ENCODE results near the gene CYTH3.
"Not testable (repeated sequence)": the region's sequence is repeated elsewhere in the genome, so short reads cannot be mapped to it uniquely, and the experiment has no call there.

CYTH3 gene

DNA sequence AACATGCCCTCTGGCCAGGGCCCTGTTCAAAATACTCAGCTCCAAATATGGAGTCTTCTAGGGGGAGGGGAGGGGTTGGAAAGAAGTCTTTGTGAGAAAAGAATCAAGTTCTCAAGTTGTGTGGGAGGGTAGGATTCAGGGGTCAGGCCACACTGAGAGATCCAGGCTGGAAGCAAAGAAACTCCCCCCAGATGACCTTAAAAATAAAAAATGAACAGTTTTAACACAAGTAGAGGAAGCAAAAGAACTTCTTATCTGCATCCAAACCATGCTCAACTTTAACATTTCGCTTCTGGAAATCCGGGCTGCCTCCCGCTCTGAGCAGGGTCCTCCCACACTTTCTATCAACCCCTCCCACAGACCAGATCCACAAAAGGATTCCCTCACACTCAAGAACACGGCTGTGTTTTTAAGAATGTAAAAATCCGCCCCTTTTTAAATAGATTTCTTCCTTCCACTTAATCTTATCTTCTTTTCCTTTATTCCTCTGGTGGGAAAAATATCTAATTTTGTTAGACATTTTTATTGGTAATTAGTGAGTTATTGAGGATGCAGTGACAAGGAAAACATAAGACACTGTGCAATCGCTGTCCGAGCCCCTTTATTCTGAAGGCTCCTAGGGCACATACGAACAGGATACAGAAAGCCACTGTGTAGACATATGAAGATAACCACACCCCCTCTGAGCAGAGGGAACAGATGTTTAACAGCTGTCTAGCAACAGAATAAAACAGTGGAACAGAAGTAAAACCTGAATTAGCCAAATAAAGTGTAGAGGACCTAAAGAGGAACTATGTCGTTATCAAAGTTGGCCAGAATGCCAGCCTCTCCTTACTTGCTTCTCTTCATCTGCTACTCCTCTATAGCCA lies 43.8 kb downstream of the CYTH3 start:
- peak; percentile 89 for DNase-seq

DNA sequence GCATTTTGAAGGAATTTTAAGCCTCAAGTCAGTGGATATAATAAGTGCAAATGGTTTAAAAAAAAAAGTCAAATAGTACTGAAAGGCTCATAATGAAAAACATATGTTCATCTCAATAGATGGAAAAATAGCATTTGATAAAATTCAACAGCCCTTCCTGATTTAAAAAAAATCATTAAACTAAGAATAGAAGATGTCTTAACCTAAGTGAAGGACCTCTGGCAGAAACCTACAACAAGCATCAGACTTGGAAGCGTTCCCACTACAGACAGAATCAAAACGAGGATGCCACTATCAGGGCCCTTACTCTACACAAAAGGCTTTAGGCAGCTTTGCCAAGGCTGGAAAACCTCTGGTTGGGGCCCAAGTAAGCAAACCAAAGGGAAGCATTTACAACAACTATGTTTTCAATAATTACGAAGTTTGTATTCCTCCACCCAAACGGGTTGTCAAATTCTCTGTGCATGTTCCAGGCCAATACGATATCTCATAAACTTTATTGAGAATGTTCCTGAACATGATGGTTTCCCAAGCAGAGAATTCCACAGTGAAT lies 45.1 kb downstream of the CYTH3 start:
- no peak for DNase-seq

DNA sequence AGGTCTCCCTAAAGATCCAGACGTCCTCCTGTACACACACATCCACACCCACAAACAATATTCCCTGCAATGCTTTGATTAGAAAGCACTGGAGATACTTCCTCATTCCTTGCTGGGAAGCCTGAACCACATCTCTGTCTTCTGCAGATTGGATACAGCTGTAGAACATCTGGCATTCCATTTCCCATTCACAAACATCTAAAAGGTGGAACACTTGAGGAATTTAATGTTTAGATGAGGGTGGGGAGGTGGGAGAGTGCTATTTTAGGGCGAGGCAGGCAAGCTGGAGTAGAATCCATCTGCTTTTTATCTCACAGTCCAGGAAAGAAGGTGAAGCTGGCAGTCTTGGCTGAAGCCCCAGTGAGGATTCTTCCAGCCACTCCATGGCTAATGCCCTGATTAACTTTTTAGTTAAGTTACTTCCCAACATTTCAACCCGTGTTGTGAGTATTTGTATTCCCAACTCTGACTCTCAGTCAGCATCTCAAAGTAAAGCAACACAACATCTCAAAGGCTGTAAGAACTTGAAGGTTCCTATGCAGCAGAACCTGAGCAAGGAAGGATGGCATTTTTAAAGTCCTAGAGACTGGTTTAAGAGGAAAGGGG lies 46.1 kb downstream of the CYTH3 start:
- DNase-seq, result no peak

DNA sequence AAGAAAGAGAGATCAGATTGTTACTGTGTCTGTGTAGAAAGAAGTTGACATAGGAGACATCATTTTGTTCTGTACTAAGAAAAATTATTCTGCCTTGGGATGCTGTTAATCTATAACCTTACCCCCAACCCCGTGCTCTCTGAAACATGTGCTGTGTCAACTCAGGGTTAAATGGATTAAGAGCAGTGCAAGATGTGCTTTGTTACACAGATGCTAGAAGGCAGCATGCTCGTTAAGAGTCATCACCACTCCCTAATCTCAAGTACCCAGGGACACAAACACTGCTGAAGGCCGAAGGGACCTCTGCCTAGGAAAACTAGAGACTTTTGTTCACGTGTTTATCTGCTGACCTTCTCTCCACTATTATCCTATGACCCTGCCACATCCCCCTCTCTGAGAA lies 49.0 kb downstream of the CYTH3 start:
- not testable (repeated sequence) for DNase-seq

DNA sequence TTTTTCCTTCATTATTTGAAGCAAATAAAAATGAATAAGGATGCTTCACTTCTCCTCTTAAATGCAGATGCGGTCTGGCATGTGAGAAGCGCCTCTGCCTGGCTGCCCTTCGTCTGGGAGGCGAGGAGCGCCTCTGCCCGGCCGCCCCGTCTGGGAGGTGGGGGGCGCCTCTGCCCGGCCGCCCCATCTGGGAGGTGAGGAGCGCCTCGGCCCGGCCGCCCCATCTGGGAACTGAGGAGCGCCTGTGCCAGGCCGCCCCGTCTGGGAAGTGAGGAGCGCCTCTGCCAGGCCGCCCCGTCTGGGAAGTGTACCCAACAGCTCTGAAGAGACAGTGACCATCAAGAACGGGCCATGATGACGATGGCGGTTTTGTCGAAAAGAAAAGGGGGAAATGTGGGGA lies 49.4 kb downstream of the CYTH3 start:
- DNase-seq, result not testable (repeated sequence)

DNA sequence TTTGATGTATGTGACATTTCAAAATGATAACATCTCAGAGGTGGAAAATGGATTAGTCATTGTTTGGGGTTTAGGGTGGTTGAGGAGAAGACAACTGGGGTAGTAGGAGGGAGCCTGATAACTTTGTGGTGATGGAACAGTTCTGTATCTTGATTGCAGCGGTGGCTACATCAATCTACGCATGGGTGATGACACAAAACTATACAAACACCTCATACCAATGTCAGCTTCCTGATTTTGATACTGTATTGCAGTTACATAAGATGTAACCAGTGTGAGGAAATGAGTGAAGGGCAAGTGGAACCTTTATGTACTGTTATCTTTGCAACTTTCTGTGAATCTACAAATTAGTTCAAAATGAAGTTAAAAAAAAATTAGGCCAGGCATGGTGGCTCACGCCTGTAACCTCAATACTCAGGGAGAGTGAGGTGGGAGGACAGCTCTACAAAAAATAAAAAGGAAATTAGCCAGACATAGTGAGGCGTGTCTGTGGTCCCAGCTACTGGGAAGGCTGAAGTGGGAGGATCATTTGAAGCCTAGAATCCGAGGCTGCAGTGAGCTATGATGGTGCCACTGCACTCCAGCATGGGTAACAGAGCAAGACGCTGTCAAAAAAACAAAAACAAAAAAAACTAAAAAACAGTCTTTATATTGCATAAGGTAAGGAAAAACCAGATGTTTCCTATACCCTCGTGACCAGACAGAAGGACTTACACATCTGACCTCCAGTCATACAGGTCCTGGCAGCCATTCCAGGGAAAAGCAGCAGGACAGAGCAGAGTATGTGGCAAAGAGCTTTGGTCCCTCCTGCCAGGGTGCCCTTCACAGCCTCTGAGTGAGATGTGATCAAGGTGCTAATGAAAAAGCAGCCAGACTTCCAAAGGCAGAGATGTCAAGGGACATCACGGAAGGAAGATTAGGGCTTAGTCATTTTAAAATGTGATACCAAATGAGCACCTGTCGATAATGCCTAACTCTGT lies 50.8 kb downstream of the CYTH3 start:
- peak; percentile 87 for DNase-seq

DNA sequence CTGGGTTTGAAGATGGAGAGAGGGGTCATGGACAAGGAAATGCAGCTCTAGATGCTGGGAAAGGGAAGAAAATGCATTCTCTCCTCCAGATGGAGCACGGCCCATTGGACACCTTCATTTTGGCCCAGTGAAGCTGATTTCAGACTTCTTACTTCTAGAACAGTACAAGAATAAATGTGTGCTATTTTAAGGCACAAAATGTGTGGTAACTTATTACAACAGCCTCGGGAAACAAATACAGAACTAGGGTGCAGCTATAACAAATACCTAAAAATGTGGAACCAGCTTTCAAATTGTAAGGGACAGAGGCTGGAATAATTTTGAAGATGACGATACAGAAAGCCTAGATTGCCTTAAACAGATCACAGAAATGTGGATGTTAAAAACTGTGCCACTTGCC lies 54.1 kb downstream of the CYTH3 start:
- peak; percentile 70 for DNase-seq

DNA sequence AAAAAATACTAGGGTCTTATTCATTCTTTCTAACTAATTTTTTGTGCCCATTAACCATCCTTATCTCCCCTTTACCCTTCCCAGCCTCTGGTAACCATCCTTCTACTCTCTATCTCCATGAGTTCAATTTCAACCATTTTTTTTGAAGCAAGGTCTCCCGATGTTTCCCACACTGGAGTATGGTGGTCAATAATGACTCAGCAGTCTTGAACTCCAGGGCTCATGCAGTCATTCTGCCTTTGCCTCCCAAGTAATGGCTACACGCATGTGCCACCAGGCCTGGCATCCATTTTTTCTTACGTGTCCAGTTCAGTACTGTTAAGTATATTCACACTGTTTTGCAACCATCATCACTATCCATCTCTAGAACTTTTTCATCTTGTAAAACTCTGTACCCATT lies 60.4 kb downstream of the CYTH3 start:
- DNase-seq, result no peak

DNA sequence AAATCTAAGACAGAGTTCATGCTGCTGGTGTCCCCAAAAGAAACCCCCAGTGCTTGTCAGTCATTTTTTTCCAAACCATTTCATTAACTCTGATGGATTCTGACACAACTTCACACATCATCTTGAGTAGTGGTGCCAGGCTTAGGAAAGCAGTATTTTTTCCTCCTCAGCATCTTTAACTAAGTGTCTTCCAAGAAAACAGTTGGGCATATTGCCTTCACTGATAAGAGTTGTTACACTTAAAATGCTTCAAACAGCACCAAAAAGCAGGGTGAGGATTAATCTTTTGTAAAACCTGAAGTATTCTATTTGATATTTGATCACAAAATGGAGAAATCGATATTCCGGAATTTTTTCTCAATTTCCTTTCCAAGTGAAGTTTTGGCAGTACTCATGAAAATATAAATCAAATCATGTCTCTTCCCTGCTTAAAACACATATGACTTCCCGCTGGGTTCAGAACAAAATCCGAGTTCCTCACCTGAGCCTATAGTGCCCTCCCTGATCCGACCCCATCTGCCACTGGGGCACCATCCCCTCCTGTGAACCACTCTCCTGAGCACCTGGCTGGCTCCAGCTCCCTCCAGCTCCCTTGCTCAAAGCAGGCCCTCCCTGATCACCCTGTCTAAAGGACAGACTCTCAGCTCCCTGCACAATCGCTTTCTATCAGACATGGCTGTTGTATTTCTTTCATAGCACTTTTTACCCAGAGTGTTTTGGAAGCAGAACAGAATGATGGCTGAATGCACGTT lies 61.6 kb downstream of the CYTH3 start:
- DNase-seq, result no peak

DNA sequence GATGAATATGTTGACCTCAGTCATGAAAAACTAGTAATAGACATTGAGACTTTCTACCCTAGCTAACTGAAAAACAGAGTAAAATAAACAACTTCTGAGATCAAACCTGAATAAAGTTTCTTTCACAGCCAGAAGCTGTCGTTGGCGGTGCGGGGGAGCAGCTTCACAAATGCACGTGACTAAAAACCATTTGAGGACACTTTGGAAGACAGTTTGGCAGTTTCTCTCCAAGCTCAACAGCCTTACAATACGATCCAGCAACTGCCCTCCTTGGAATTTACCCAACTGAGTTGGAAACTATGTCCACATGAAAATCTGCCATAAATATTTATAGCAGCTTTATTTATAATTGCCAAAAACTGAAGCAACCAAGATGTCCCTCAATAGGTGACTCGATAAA lies 63.1 kb downstream of the CYTH3 start:
- DNase-seq, result no peak

DNA sequence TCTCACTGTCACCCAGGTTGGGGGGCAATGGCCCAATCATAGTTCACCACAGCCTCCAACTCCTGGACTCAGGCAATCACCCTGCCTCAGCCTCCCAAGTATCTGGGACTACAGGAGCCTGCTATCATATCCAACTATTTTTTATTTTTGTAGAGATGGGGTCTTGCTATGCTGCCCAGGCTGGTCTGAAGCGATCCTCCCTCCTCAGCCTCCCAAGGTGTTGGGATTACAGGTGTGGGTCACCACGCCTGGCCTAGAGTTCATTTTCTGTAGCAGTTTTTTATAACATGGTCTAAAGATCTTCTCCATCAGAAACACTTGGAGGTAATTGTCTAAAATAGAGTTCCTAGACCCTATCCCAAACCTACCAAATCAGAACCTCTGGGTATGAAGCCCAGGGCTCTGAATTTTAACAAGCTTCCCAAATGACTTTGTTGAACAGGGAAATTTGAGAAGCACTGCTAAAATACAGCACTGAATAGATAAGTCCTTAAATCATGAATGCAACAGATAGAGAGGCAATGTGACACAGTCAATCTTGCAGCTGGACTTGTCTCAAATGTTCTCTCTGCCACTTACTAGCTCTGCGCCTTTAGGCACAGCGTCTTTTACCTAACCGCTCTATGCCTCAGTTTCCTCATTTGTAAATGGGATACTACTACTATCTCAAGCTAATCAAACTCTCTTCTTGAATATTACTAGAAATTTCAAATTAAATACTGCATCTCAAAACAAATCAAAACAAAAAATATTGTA lies 63.7 kb downstream of the CYTH3 start:
- no peak for DNase-seq

DNA sequence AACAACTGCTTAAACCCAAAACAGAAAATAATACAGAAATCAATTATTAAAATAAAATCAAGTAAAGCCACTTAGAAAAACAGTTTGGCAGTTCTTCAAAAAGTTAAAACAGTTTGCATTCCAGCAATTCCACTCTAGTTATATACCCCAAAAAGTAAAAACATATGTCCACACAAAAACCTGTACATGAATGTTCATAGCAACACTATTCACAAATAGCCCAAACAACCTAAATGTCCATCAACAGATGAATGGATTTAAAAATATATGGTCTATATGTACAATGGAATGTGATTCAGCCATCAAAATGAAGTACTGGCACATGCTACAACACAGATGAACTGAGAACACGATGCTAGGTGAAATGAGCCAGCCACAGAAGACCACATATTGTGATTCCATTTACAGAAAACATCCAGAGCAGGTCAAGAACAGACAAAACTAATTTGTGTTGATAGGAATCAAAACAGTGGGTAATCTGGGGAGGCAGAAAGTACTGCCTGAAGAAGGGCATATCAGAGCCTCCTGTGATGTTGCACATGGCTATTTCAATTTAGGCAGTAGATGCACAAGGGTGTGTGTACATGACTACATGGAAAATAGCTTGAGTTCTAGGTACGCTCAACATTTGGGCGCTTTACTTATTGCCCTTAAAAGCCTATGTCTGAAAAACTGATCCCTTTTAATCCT lies 66.3 kb downstream of the CYTH3 start:
- DNase-seq, result no peak

DNA sequence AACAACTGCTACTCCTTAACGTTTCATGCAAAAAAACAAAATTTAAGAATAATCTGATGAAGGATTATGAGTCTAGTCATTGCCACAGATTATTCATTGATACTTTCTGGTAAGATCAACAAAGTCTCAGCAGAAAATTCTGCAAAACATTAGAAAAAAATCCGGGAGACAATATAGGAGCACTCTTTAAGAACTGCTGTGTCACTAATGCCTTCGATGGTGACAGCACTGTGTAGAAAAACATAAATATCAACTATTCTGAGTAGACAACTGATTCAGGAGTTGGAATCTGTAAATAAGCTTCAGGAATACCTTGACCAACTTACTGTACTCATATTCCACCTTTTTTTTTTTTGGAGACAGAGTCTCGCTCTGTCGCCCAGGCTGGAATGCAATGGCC lies 69.0 kb downstream of the CYTH3 start:
- no peak for DNase-seq

DNA sequence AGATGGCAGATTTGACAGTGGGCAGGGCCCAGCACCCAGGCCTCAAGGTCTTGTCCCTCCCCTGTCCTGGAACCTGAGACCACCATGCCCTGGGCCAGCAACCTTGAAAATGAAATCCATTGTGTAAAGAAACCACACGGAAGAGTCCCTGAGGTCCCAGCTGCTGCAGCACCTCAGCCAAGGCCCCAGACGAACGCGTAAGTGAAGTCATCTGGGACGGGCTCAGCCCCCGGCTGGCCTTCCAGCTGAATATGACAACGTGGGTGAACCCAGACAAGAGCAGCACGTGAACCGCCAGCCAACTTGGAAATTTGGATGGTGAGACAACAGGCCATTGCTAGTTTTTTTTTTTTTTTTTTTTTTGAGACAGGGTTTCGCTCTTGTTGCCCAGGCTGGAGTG lies 70.3 kb downstream of the CYTH3 start:
- no peak for DNase-seq

DNA sequence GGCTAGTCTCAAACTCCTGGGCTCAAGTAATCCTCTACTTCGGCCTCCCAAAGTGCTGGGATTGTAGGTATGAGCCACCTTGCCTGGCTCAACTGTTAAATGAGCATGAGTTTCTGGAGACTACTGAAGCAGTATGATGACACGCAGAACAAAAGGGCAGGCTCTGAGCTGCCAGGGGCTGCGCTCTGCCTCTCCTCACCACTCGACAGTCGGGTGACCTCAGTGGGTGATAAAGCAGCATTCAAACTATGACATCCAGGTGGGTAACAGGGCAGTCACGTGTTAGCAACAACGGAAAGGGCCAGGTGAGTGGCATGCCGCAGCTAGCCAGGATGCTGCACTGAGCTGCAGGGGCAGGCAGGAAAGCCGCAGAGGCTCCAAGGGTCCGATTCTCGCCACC lies 71.5 kb downstream of the CYTH3 start:
- no peak for DNase-seq

DNA sequence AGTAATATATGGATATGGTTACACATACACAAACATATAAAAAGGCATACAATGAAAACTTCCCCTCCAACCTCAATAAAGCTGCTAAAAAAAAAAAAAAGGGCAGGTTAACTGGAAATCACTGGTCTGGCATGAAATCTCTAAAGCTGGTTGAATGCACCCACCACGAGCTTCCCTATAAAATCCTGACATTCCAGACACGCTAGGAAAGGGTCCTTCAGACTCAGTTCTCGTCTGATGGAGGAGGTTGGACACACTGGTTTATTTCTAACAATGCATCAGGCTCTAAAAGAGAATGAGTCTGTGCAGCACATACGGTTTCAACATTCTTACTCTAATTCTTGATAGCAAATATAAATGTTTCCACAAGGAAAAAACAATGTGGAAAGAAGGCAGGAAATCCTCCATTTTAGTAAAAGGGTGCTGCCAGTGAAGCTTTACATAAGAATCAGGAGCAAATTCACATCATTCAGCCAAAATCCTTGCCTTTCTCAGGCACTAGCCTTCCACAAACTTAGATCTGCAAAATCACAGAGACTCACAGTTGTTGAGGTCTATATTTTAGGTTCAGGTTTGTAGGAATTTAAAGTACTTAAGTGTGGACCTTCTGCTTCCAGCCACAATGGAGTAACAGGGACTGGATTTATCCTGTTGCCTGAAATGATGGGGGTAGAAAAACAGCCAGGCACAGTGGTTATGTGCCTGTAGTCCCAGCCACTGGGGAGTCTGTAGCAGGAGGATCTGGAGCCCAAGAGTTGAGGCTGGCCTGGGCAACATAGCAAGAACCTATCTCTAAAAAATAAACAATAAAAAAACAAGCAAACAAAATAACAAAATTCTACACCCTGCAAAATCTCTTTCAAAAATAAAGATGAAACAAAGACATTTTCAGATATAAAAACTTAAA lies 73.5 kb downstream of the CYTH3 start:
- no peak for DNase-seq

DNA sequence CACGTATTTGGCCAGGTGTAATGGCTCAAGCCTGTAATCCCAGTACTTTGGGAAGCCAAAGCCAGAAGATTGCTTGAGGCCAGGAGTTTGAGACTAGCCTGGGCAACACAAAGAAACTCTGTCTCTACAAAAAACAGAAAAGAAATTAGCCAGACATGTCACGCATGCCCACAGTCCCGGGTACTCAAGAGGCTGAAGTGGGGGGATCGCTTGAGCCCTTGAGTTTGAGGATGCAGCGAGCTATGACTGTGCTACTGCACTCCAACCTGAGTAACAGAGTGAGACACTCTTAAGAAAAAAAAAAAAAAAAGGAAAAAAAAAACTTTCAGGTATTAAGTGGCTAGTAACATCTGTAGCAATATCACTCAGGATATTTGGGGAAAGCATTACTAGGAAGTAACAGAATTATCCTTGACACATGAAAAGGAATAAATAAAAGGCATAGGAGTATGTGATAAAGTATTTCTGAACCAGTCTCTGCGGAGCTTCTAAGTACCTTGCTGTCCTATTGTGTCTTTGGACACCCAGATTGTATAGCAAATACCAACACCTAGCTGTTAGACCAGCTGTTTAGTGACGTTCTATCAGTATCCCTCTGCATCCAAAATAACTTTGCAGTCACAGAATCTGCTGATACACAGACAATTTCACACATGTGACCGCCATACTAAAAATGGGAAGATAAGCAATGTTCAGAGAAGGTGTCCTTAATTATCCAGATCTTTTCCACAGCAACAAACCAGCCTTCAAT lies 74.4 kb downstream of the CYTH3 start:
- no peak for DNase-seq

DNA sequence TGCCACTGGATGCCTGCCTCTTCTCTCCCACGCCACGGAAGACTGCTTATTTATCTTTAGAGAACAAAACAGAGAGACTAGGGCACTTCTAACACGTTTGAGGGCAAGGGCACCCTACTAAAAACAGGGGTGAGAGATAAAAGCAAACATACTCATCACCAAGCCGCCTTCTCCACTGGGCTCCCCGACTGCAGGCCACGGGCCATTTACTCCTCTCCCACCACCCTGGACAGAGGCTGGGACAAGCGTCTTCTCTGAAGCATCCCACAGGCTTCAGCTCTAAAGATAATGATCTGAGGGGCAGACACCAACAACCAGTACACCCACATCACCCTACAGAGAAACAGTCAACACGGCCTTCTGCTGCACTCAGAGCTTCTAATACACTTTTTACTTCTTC lies 78.7 kb downstream of the CYTH3 start:
- DNase-seq, result no peak

DNA sequence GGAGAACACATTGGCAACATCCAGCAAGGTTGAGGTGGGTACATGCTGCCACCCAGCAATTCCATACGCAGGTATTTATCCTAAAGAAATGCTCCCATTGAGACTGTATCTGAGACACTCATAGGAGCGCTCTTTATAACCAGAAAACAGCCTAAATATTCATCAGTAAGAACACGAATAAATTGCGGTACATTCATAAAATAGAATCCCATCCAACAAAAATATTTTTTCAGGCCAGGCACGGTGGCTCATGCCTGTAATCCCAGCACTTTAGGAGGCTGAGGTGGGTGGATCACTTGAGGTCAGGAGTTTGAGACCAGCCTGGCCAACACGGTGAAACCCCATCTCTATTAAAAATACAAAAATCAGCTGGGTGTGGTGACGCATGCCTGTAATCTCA lies 81.9 kb downstream of the CYTH3 start:
- DNase-seq, result not testable (repeated sequence)
